ENCODE measurements around the gene RNF113B. TPM values are rescaled to one million over a fixed set of nuclear protein-coding genes. Genes with fewer than 3 reads are reported as not detected.

RNF113B gene
- total RNA-seq = not detected

GRCh38 chr13:98176777-98177608, at the start of gene RNF113B:
TSS of gene RNF113B (minus strand) at chr13:98177269. CDS start at chr13:98177236, 33 bp downstream.

GRCh38 chr13:98142380-98143156, 34.5 kb downstream of the RNF113B start, which contains the start of gene FARP1:
TSS of gene FARP1 (plus strand) at chr13:98143094. CDS start at chr13:98213243, 70,149 bp downstream.

Small RNAs within 50 kb of the gene (small RNA-seq; reads per million reads assigned to genes)
- 1.6 to 3.3 reads per million in 2 donors for gene MIR3170

Other genes with a start within 250 kb of the RNF113B start
- 100 to 1,000 TPM in 1 of 2 donors, 10 to 100 TPM in 1; 54.7 to 147 TPM for gene IPO5, start 223.6 kb downstream of the RNF113B start, total RNA-seq
- 10 to 100 TPM; 25.8 to 30.3 TPM for gene FARP1, start 34.2 kb downstream of the RNF113B start, total RNA-seq